Mesenchymal stem cell (in vitro differentiated cells and primary cell): ENCODE data around the gene CDC20B.

Experiments
- DNase-seq: peaks from one replicate; pipeline ENCODE4 v3.0.0-alpha.2; 2013
- H2AFZ ChIP-seq: one replicate; pipeline ENCODE4 v1.6.1; 2013; ENCODE audit warnings: low read depth, mild to moderate bottlenecking, control low read depth, inconsistent platforms, low read length, moderate library complexity
- H2AK5ac ChIP-seq: 2 replicates; pipeline ENCODE4 v1.6.1; 2013; ENCODE audit warnings: low read length, moderate library complexity, mild to moderate bottlenecking, inconsistent platforms; ENCODE audit not compliant: severe bottlenecking
- H2BK120ac ChIP-seq: one replicate; pipeline ENCODE4 v1.6.1; 2013; ENCODE audit warnings: low read depth, mild to moderate bottlenecking, inconsistent platforms, low read length, moderate library complexity
- H2BK12ac ChIP-seq, 2 experiments: one replicate each; pipeline ENCODE4 v1.6.1; 2013; ENCODE audit warnings: inconsistent platforms in 2 of 2, low read length in 2 of 2, mild to moderate bottlenecking in 2 of 2, moderate library complexity in 2 of 2, control low read depth in 1 of 2
- H2BK15ac ChIP-seq: one replicate; pipeline ENCODE4 v1.6.1; 2013; ENCODE audit warnings: mild to moderate bottlenecking, low read depth, inconsistent platforms; ENCODE audit not compliant: poor library complexity, severe bottlenecking
- H2BK5ac ChIP-seq: 2 replicates; pipeline ENCODE4 v1.6.1; 2013; ENCODE audit warnings: low read depth, mild to moderate bottlenecking, low read length, control low read depth, inconsistent platforms; ENCODE audit not compliant: poor library complexity, severe bottlenecking
- H3K14ac ChIP-seq, 2 experiments: one replicate each; pipeline ENCODE4 v1.6.1; 2013; ENCODE audit warnings: inconsistent platforms in 2 of 2, low read length in 2 of 2, control low read depth in 1 of 2, mild to moderate bottlenecking in 1 of 2, moderate library complexity in 1 of 2
- H3K18ac ChIP-seq, 2 experiments: one replicate each; pipeline ENCODE4 v1.6.1; 2013; ENCODE audit warnings: inconsistent platforms in 2 of 2, low read length in 2 of 2, control low read depth in 1 of 2, low read depth in 1 of 2, mild to moderate bottlenecking in 1 of 2
- H3K23ac ChIP-seq, 2 experiments: one replicate each; pipeline ENCODE4 v1.6.1; 2013; ENCODE audit warnings: inconsistent platforms in 2 of 2, low read length in 2 of 2, mild to moderate bottlenecking in 2 of 2, moderate library complexity in 2 of 2, control low read depth in 1 of 2
- H3K27ac ChIP-seq: 2 replicates; pipeline ENCODE4 v1.5.1; 2013; ENCODE audit warnings: mild to moderate bottlenecking, moderate library complexity, low read length, control low read depth, inconsistent platforms; ENCODE audit not compliant: poor library complexity, severe bottlenecking
- H3K27me3 ChIP-seq, 2 experiments: 2 replicates each; pipeline versions ENCODE4 v1.6.1 to v1.7.0; 2013; ENCODE audit warnings: low read length in 2 of 2, mild to moderate bottlenecking in 2 of 2, moderate library complexity in 2 of 2, control low read depth in 1 of 2, inconsistent platforms in 1 of 2; ENCODE audit not compliant: control insufficient read depth in 1 of 2, insufficient read depth in 1 of 2
- H3K36me3 ChIP-seq, 2 experiments: 2 replicates each; pipeline versions ENCODE4 v1.6.1 to v1.7.0; 2013; ENCODE audit warnings: low read length in 2 of 2, control low read depth in 1 of 2, inconsistent platforms in 1 of 2, low read depth in 1 of 2, mild to moderate bottlenecking in 1 of 2; ENCODE audit not compliant: insufficient read depth in 2 of 2, control insufficient read depth in 1 of 2
- H3K4ac ChIP-seq, 2 experiments: one replicate each; pipeline ENCODE4 v1.6.1; 2013; ENCODE audit warnings: inconsistent platforms in 2 of 2, low read length in 2 of 2, mild to moderate bottlenecking in 2 of 2, moderate library complexity in 2 of 2, control low read depth in 1 of 2, low read depth in 1 of 2
- H3K4me1 ChIP-seq: 2 replicates; pipeline ENCODE4 v1.6.1; 2013; ENCODE audit warnings: low read depth, low read length, control low read depth; ENCODE audit not compliant: control insufficient read depth, insufficient read depth
- H3K4me2 ChIP-seq: 2 replicates; pipeline ENCODE4 v1.6.1; 2013; ENCODE audit warnings: low read length, mild to moderate bottlenecking, inconsistent platforms; ENCODE audit not compliant: poor library complexity, severe bottlenecking
- H3K4me3 ChIP-seq, 2 experiments: 2 replicates each; pipeline versions ENCODE4 v1.5.1 to v1.7.0; 2013; ENCODE audit warnings: low read length in 2 of 2, mild to moderate bottlenecking in 2 of 2, control low read depth in 1 of 2, low read depth in 1 of 2; ENCODE audit not compliant: insufficient read depth in 1 of 2
- H3K79me1 ChIP-seq: replicated peaks from 2 replicates; pipeline ENCODE4 v1.6.1; 2013; ENCODE audit warnings: mild to moderate bottlenecking, control low read depth, low read length, inconsistent platforms; ENCODE audit not compliant: poor library complexity, severe bottlenecking
- H3K9ac ChIP-seq: 2 replicates; pipeline ENCODE4 v1.7.0; 2013; ENCODE audit warnings: mild to moderate bottlenecking, low read length, moderate library complexity
- H3K9me3 ChIP-seq: 2 replicates; pipeline ENCODE4 v1.7.0; 2013; ENCODE audit warnings: mild to moderate bottlenecking, low read length; ENCODE audit not compliant: control insufficient read depth
- H4K8ac ChIP-seq: one replicate; pipeline ENCODE4 v1.6.1; 2013; ENCODE audit warnings: inconsistent platforms, mild to moderate bottlenecking, low read length, moderate library complexity
- H4K91ac ChIP-seq: one replicate; pipeline ENCODE4 v1.6.1; 2013; ENCODE audit warnings: mild to moderate bottlenecking, low read length, inconsistent platforms
- WGBS: methylation state at CpG from one replicate; pipeline ENCODE4 v1.1.7; 2013; ENCODE audit warnings: mixed read lengths; 5-methylcytosine and 5-hydroxymethylcytosine counted together

CDC20B gene

GRCh38 chr5:55072666-55073065 is 100.3 kb downstream of the CDC20B start:
- H3K14ac ChIP-seq, result no peak overlapping the region
- H3K79me1 ChIP-seq, result no peaks in the 10 kb centered on the region
- no peak overlapping the region for H2BK120ac ChIP-seq
- H2BK5ac ChIP-seq, result no peak overlapping the region
- H3K4me1 ChIP-seq, result no peaks in the 10 kb centered on the region
- H3K23ac ChIP-seq, result no peak overlapping the region
- no peak overlapping the region for H4K91ac ChIP-seq
- no peaks in the 10 kb centered on the region for H3K36me3 ChIP-seq
- H3K4ac ChIP-seq, result no peak overlapping the region
- H3K4me3 ChIP-seq, result no peak overlapping the region
- H3K27ac ChIP-seq, result no peak overlapping the region
- no peak overlapping the region for H2BK15ac ChIP-seq
- no peak overlapping the region for H3K9ac ChIP-seq
- H3K9me3 ChIP-seq, result no peaks in the 10 kb centered on the region
- no peak overlapping the region for H2BK12ac ChIP-seq
- no peak overlapping the region for H2AFZ ChIP-seq
- no peak for DNase-seq
- H4K8ac ChIP-seq, result no peak overlapping the region
- H2AK5ac ChIP-seq, result no peak overlapping the region
- 89% methylated on average over 2 of the region's 2 CpGs for WGBS
- H3K4me2 ChIP-seq, result no peak overlapping the region
- H3K18ac ChIP-seq, result no peak overlapping the region
- H3K27me3 ChIP-seq, result peaks cover 0 to 7% of the 10 kb centered on the region in 2 experiments

GRCh38 chr5:55071413-55071812 is 101.6 kb downstream of the CDC20B start:
- no peak overlapping the region for H4K91ac ChIP-seq
- 83% methylated on average over 1 of the region's 1 CpG for WGBS
- no peak overlapping the region for H2BK12ac ChIP-seq

GRCh38 chr5:55070968-55071367 is 102.0 kb downstream of the CDC20B start:
- no peaks in the 10 kb centered on the region for H3K79me1 ChIP-seq
- H2BK120ac ChIP-seq, result no peak overlapping the region
- H2BK15ac ChIP-seq, result no peak overlapping the region
- H3K27ac ChIP-seq, result no peak overlapping the region
- H3K4me2 ChIP-seq, result no peak overlapping the region
- H3K14ac ChIP-seq, result peak overlapping the region in 1 of 2 experiments; percentile 32
- no peak overlapping the region for H2BK5ac ChIP-seq
- DNase-seq, result no peak
- H3K27me3 ChIP-seq, result peaks cover 0 to 11% of the 10 kb centered on the region in 2 experiments
- no peaks in the 10 kb centered on the region for H3K36me3 ChIP-seq
- no peak overlapping the region for H4K8ac ChIP-seq
- H3K9ac ChIP-seq, result no peak overlapping the region
- H4K91ac ChIP-seq, result no peak overlapping the region
- H2BK12ac ChIP-seq, result no peak overlapping the region
- no peak overlapping the region for H2AK5ac ChIP-seq
- no peak overlapping the region for H2AFZ ChIP-seq
- no peak overlapping the region for H3K4ac ChIP-seq
- no peak overlapping the region for H3K18ac ChIP-seq
- WGBS, result 71% methylated on average over 1 of the region's 1 CpG
- H3K4me1 ChIP-seq, result no peaks in the 10 kb centered on the region
- no peak overlapping the region for H3K4me3 ChIP-seq
- no peaks in the 10 kb centered on the region for H3K9me3 ChIP-seq
- no peak overlapping the region for H3K23ac ChIP-seq

More at GRCh38 chr5:55071413-55071812, 101.6 kb downstream of the CDC20B start:
- H2BK5ac ChIP-seq, result no peak overlapping the region
- H2BK120ac ChIP-seq, result no peak overlapping the region
- no peak overlapping the region for H3K27ac ChIP-seq
- no peak overlapping the region for H3K18ac ChIP-seq
- peaks cover 0 to 8% of the 10 kb centered on the region in 2 experiments for H3K27me3 ChIP-seq
- H3K4me2 ChIP-seq, result no peak overlapping the region
- H3K9me3 ChIP-seq, result no peaks in the 10 kb centered on the region
- no peak overlapping the region for H3K4ac ChIP-seq
- no peak overlapping the region for H3K23ac ChIP-seq
- no peaks in the 10 kb centered on the region for H3K79me1 ChIP-seq
- no peak overlapping the region for H2AFZ ChIP-seq
- no peaks in the 10 kb centered on the region for H3K36me3 ChIP-seq
- no peaks in the 10 kb centered on the region for H3K4me1 ChIP-seq
- H2AK5ac ChIP-seq, result no peak overlapping the region
- no peak overlapping the region for H4K8ac ChIP-seq
- H3K14ac ChIP-seq, result peak overlapping the region in 1 of 2 experiments; percentile 32
- H2BK15ac ChIP-seq, result no peak overlapping the region
- no peak for DNase-seq
- H3K9ac ChIP-seq, result no peak overlapping the region
- no peak overlapping the region for H3K4me3 ChIP-seq

- Histone ChIP-seq H3K14ac (peak overlapping the region in 1 of 2 experiments; percentile 20), H3K9me3 (no peaks in the 10 kb centered on the region), H2BK12ac (no peak overlapping the region), H3K18ac (no peak overlapping the region), H3K4me1 (no peaks in the 10 kb centered on the region), H3K4me3 (no peak overlapping the region), H2AK5ac (no peak overlapping the region), H3K4ac (no peak overlapping the region), H4K8ac (no peak overlapping the region), H3K36me3 (no peaks in the 10 kb centered on the region), H2BK15ac (no peak overlapping the region), H2BK5ac (no peak overlapping the region), H3K23ac (no peak overlapping the region), H3K27ac (no peak overlapping the region), H3K79me1 (no peaks in the 10 kb centered on the region), H2AFZ (peak overlapping the region; percentile 27), H3K27me3 (peaks cover 0 to 10% of the 10 kb centered on the region in 2 experiments), H3K9ac (no peak overlapping the region), H2BK120ac (no peak overlapping the region), H4K91ac (no peak overlapping the region), H3K4me2 (no peak overlapping the region)
- DNase-seq, result no peak
- 86% methylated on average over 3 of the region's 3 CpGs for WGBS
Observed at GRCh38 chr5:55066277-55066676, 106.7 kb downstream of the CDC20B start.
